GM13977 (cell line): Measurements from ENCODE around the gene SH3PXD2B.
"Not testable (repeated sequence)": the region's sequence is repeated elsewhere in the genome, so short reads cannot be mapped to it uniquely, and the experiment has no call there.

Experiments
- DNase-seq: peaks from one replicate; pipeline ENCODE4 v3.0.0; 2012; ENCODE audit warnings: low spot score
- CTCF ChIP-seq: IDR thresholded peaks from 2 replicates; pipeline ENCODE4 v1.5.1; 2012; ENCODE audit warnings: mild to moderate bottlenecking, control low read depth; ENCODE audit not compliant: insufficient read depth; ENCODE audit errors: extremely low read depth, missing control alignments
- in situ Hi-C: fragments of 300-500 bp; cut with MboI; formaldehyde crosslinking; loops from one replicate; pipeline ENCODE4 v1.12.0; 2022; ENCODE audit warnings: low sequenced_read_pairs, low pct_unique_long_range_greater_than_20kb, mixed read lengths, inconsistent platforms; ENCODE audit not compliant: unreplicated experiment

Gene SH3PXD2B

GRCh38 chr5:172403817-172404216 lies 50.5 kb downstream of the SH3PXD2B start:
- in situ Hi-C loops = no loop called here
- TF ChIP-seq CTCF = no peak
- DNase-seq = no peak

- no peak for DNase-seq
- TF ChIP-seq CTCF = no peak
- in situ Hi-C loops = no loop called here
Observed at GRCh38 chr5:172403189-172403796, 51.0 kb downstream of the SH3PXD2B start.

- in situ Hi-C loops = no loop called here
- no peak for TF ChIP-seq CTCF
- no peak for DNase-seq
Observed at GRCh38 chr5:172402531-172403188, 51.7 kb downstream of the SH3PXD2B start.

GRCh38 chr5:172402031-172402430 lies 52.3 kb downstream of the SH3PXD2B start:
- in situ Hi-C loops = not testable (repeated sequence)

GRCh38 chr5:172399826-172400225 lies 54.5 kb downstream of the SH3PXD2B start:
- no peak for TF ChIP-seq CTCF
- in situ Hi-C loops = no loop called here
- DNase-seq = no peak

More at GRCh38 chr5:172402031-172402430, 52.3 kb downstream of the SH3PXD2B start:
- not testable (repeated sequence) for DNase-seq

- no peak for TF ChIP-seq CTCF
- DNase-seq = no peak
- in situ Hi-C loops = no loop called here
Observed at GRCh38 chr5:172399336-172399735, 55.0 kb downstream of the SH3PXD2B start.

- DNase-seq, in situ Hi-C loops: not testable (repeated sequence)
Observed at GRCh38 chr5:172398645-172399044, 55.7 kb downstream of the SH3PXD2B start.

- in situ Hi-C loops, DNase-seq: not testable (repeated sequence)
Observed at GRCh38 chr5:172396994-172397393, 57.3 kb downstream of the SH3PXD2B start.
